ENCODE data around the gene PFAS. TPM values are rescaled to one million over a fixed set of nuclear protein-coding genes. Genes with fewer than 3 reads are reported as not detected.

PFAS gene
- total RNA-seq, 1 donor from 2014 or later: 64.6 TPM

- no peak overlapping the region for H3K4me2 ChIP-seq
- Mint-ChIP-seq H3K4me3 (no peak overlapping the region), H3K27ac (no peak overlapping the region), H3K9me3 (no peaks in the 10 kb centered on the region), H3K27me3 (ENCODE audit: insufficient read depth, low read depth) (peaks cover 26% of the 10 kb centered on the region), H3K4me1 (peaks cover 17% of the 10 kb centered on the region), H3K36me3 (no peaks in the 10 kb centered on the region)
- H3K36me3 ChIP-seq: no peaks in the 10 kb centered on the region
- peaks cover 11% of the 10 kb centered on the region for H3K4me1 ChIP-seq
- peaks cover 22% of the 10 kb centered on the region for H3K27me3 ChIP-seq
- no peaks in the 10 kb centered on the region for H3K9me3 ChIP-seq (ENCODE audit: low read depth)
- H3K9ac ChIP-seq: no peak overlapping the region
- DNase-seq (ENCODE audit: low spot score): no peak
- no peak overlapping the region for H3K4me3 ChIP-seq
- H3F3A ChIP-seq (ENCODE audit: low read depth): peaks cover 1% of the 10 kb centered on the region
- H2AFZ ChIP-seq (replicated peaks): no peak overlapping the region
- no peaks in the 10 kb centered on the region for H3K79me2 ChIP-seq (ENCODE audit: low read depth)
- TF ChIP-seq CTCF (IDR thresholded peaks at IDR 0.05) (no peak), EZH2phosphoT487 (IDR thresholded peaks at IDR 0.05) (no peak), EZH2 (IDR thresholded peaks at IDR 0.05) (no peak)
- no peaks in the 10 kb centered on the region for H4K20me1 ChIP-seq (ENCODE audit: low read depth)
- H3K27ac ChIP-seq: no peak overlapping the region
Observed at GRCh38 chr17:8310601-8311123, 61.6 kb downstream of the PFAS start.

GRCh38 chr17:8311131-8311790 lies 62.2 kb downstream of the PFAS start:
- Mint-ChIP-seq H3K36me3 (no peaks in the 10 kb centered on the region), H3K4me1 (peaks cover 23% of the 10 kb centered on the region), H3K9me3 (no peaks in the 10 kb centered on the region), H3K27me3 (ENCODE audit: insufficient read depth, low read depth) (peaks cover 32% of the 10 kb centered on the region), H3K4me3 (no peak overlapping the region), H3K27ac (no peak overlapping the region)
- no peak for DNase-seq (ENCODE audit: low spot score)
- Histone ChIP-seq H3K27me3 (peaks cover 28% of the 10 kb centered on the region), H3K9ac (no peak overlapping the region), H4K20me1 (ENCODE audit: low read depth) (no peaks in the 10 kb centered on the region), H3K4me1 (peaks cover 11% of the 10 kb centered on the region), H3K79me2 (ENCODE audit: low read depth) (no peaks in the 10 kb centered on the region), H3F3A (ENCODE audit: low read depth) (peaks cover 3% of the 10 kb centered on the region), H3K4me2 (no peak overlapping the region), H3K27ac (no peak overlapping the region), H3K4me3 (no peak overlapping the region), H2AFZ (replicated peaks) (no peak overlapping the region), H3K36me3 (no peaks in the 10 kb centered on the region), H3K9me3 (ENCODE audit: low read depth) (no peaks in the 10 kb centered on the region)
- TF ChIP-seq EZH2 (IDR thresholded peaks at IDR 0.05): no peak
- no peak for TF ChIP-seq CTCF (IDR thresholded peaks at IDR 0.05)
- TF ChIP-seq EZH2phosphoT487 (IDR thresholded peaks at IDR 0.05): no peak

- no peak overlapping the region for H3K27ac ChIP-seq
- peaks cover 11% of the 10 kb centered on the region for H3K4me1 ChIP-seq
- H3F3A ChIP-seq (ENCODE audit: low read depth): peaks cover 3% of the 10 kb centered on the region
- H3K27me3 ChIP-seq: peaks cover 38% of the 10 kb centered on the region
- Mint-ChIP-seq H3K9me3 (no peaks in the 10 kb centered on the region), H3K27ac (no peak overlapping the region), H3K4me1 (peaks cover 25% of the 10 kb centered on the region), H3K36me3 (no peaks in the 10 kb centered on the region), H3K4me3 (no peak overlapping the region), H3K27me3 (ENCODE audit: insufficient read depth, low read depth) (peaks cover 39% of the 10 kb centered on the region)
- no peaks in the 10 kb centered on the region for H3K79me2 ChIP-seq (ENCODE audit: low read depth)
- no peaks in the 10 kb centered on the region for H4K20me1 ChIP-seq (ENCODE audit: low read depth)
- H2AFZ ChIP-seq (replicated peaks): no peak overlapping the region
- no peak for DNase-seq (ENCODE audit: low spot score)
- no peak overlapping the region for H3K4me2 ChIP-seq
- TF ChIP-seq EZH2 (IDR thresholded peaks at IDR 0.05): no peak
- no peak for TF ChIP-seq CTCF (IDR thresholded peaks at IDR 0.05)
- no peak for TF ChIP-seq EZH2phosphoT487 (IDR thresholded peaks at IDR 0.05)
- H3K4me3 ChIP-seq: no peak overlapping the region
- H3K9ac ChIP-seq: no peak overlapping the region
- no peaks in the 10 kb centered on the region for H3K36me3 ChIP-seq
- H3K9me3 ChIP-seq (ENCODE audit: low read depth): no peaks in the 10 kb centered on the region
Observed at GRCh38 chr17:8312251-8312650, 63.2 kb downstream of the PFAS start.

Measured in neural progenitor cell (in vitro differentiated cells).